Stimulated activated CD8-positive, alpha-beta memory T cell treated with anti-CD3 and anti-CD28 coated beads, Interleukin-12 subunit alpha, Interleukin-12 subunit beta, amount 100 ng/mL, for 4 hours (primary cell): ENCODE measurements around the gene STEAP3.

Experiments used
- DNase-seq: peaks from one replicate; pipeline ENCODE4 v3.0.0-alpha.2; 2020; ENCODE audit warnings: low read depth

The STEAP3 gene

DNA sequence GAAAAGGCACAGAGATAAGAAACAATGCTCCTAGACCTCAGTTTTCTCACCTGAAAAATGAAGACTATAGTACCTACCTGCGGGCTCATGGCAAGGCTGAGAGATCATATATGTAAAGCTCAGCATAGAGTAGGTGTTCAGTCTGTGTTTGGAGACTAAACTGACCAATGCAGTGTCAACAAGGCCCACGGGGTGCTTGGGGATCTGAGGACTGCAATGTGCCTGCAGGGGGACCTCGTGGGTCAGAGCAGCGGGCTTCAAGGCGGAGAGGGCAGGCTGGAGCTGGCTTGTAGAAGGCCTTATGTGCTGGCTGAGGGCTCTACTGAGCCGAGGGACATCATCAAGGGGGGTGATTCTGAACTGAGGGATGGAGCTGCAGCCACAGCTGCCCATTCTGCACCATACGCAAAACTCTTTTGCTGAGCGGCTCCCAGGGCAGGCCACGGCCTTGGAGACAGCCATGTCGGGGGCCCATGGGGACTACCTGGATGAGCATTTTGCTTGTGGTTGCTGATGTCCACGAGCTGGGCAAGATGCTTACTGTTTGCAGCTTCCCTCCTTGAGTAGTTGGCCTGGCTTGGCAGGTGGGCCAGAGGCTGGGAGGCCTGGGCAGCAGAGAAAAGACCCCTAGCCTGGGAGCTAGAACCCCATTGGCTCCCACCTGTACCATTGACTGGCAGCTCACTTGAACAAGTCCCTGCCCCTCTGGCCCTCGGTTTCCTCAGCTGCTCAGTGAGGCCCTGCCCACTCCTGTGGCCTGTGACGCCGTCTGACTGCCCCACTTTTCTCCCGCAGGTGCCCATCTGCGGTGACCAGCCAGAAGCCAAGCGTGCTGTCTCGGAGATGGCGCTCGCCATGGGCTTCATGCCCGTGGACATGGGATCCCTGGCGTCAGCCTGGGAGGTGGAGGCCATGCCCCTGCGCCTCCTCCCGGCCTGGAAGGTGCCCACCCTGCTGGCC is 23.5 kb downstream of the STEAP3 start:
- DNase-seq = no peak

DNA sequence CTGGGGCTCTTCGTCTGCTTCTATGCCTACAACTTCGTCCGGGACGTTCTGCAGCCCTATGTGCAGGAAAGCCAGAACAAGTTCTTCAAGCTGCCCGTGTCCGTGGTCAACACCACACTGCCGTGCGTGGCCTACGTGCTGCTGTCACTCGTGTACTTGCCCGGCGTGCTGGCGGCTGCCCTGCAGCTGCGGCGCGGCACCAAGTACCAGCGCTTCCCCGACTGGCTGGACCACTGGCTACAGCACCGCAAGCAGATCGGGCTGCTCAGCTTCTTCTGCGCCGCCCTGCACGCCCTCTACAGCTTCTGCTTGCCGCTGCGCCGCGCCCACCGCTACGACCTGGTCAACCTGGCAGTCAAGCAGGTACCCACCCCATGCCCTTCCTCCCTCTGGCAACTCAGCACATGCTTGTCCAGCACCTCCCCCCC is 24.2 kb downstream of the STEAP3 start:
- no peak for DNase-seq

DNA sequence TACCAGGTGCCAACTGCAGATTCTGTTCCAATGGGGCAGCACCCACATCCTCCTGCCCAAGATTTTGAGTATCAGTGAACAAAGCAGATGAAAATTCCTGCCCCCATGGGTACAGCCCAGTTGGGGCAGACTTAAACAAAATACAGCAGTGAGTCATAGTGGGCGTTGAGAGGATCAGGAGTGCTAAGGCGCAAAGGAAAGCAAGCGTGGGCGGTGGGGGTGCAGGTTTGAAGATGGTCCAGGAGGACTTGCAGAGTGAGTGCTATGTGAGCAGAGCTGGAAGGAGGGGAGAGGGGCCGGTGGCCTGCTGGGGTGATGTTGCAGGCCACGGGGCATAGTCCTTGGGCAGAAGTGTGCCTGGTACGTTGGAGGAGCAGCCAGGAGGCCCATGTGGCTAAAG is 24.7 kb downstream of the STEAP3 start:
- no peak for DNase-seq

DNA sequence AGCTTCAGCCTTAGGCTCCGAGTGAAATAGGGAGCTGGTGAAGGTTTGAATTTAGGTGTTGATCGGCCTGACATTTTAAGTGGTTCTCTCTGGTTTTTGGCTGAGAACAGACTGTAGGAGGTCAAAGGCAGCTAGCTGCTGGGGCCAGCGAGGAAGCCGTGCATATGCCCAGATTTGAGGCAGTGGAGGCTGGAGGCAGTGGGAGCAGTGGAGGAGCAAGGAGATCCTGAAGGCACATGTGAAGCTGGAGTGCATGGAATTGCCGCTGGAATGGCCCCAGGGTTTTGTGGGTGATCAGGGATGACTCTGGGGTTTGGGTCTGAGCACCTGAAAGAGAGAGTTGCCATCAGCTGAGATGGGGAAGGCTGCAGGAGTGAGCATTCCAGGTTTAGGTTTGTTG is 25.1 kb downstream of the STEAP3 start:
- DNase-seq = no peak

DNA sequence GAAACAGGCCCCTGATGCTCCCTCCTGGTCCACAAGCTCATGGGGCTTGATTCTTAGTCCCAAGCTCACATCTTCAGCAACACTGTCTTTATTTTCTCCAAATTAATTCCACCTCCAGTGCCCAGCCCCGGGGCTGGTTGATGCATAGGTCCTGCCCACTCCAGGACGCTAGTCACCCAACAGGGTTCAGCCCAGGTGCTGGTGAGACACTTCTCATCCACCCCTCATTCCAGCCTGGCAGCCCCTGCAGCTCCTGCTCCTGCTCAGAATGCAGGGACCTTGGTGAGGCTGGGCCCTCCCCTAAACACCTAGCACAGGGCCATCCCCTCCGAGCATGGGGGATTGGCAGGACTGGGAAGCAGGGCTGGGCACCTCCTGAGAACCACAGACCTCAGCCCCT is 25.7 kb downstream of the STEAP3 start:
- no peak for DNase-seq

DNA sequence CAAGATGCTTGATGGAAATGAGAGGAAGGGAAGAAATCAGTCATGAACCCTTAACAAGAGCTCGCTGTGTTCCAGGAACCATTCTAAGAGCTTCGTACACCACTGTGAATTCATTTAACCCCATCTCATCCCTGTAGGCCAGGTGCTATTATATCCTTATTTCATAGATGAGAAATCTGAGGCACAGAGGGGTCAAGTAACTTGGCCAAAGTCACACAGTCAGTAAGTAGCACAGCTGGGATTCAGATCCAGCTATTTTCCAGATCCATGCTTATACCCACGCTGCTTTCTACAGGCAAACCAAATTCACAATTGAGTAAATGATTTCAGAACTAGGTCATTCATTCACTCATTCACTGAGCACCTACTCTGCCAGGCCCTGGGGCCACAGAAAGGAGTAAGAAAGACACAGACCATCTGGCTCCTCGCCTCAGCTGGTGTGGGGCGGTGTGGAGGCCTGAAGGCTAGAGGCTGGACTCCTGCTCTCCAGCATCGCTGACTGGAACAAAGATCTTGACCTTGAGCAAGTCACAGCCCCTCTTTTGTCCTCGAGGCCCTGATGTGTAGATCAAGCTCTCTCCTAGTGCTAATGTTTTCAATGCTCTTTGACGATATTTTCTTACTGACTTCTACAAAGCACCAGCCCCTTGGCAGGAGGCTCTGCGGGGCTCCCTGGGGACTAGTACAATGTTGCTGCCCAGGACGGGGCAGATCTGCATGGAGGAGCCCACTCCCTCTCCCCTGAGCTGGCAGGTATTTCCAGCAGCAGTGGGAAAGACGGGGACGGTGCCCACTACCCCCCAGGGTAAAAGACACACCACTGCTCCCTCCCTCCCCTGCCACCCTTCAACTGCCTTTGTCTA is 26.5 kb downstream of the STEAP3 start:
- DNase-seq = no peak

DNA sequence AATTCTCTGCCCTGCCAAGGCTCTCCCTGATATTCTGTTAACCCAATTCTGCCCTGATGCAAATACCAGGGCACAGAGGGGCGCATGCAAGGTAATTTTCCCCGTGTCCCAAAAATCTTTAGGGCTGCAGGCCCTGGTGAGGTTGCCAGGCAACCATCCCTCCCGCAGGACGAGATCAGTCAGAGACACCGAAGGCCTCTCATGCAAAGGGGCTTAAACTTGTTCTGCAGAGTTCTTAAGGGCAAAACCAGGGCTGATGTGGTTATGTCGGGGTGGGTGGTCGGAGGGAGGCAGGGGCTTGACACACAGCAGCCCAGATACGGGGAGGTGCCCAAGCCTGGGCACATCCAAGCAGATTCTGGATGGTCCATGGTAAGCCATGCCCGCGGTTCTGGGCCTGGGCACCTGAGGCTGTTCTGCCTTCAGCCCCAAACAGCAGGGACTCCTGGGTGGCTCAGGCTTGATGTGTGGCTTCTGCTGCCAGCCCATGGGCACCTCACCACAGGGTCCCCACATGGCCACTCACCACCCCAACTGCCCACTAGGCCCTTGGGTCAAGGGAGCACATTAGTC is 27.2 kb downstream of the STEAP3 start:
- DNase-seq = no peak

DNA sequence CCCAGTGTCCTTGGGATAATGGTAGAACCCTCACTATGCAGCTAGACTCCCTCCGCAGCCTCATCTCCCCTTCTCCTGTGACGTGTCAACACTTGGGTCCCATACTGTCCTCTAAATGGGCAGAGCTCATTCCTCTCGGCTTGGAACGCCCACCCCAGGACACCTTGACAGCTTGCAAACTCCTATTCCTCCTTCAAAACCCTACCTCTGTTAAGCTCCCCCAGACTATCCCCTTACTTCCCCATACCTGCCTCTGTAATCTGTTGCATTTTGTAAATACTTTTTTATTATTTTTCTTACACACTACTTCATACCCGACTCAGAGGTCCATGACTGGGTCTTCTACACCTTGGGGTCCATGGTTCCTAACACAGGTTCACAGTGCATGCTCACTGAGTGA is 28.0 kb downstream of the STEAP3 start:
- DNase-seq = no peak

DNA sequence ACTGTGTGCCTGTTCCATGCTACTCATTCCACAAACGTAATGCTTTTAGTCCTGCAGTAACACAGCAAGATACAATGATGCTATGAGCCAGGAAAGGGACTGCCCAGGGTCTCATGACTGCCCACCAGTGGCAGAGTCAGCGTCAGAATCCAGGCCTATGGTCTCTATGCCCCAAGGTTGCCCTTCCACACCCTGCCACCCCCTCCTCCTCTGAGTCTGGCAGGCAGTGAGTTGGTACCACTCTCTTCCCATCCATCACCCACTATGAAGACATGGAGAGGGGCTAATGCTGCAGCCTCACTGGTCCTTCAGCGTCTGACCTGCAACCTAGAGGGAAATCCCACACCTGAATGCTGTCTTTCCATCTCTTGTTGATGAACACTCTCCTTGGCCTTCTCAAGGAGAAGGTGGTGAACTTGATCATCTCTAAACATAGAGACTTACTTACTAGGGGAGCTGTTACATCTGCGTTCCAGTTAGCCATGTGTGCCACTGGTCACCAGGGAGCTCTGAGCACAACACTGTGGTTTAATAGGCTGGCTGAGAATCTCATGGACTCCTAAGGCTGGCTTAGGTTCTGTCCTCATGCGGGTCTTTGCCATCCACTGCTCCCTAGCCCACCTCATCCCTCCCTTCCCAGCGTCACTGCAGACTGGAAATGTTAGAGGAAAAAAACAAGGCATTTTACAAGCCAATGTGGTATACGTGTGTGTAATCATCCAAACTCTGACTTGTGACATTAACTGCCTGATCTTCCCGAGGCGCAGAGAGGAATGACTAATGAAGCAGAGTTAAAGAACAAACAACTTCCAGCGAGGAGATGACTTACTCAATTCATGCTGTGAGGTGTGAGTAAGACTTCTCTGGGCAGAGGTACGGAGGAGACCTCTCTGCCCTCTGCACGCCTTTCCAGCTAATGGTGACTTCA is 28.8 kb downstream of the STEAP3 start:
- DNase-seq = no peak

DNA sequence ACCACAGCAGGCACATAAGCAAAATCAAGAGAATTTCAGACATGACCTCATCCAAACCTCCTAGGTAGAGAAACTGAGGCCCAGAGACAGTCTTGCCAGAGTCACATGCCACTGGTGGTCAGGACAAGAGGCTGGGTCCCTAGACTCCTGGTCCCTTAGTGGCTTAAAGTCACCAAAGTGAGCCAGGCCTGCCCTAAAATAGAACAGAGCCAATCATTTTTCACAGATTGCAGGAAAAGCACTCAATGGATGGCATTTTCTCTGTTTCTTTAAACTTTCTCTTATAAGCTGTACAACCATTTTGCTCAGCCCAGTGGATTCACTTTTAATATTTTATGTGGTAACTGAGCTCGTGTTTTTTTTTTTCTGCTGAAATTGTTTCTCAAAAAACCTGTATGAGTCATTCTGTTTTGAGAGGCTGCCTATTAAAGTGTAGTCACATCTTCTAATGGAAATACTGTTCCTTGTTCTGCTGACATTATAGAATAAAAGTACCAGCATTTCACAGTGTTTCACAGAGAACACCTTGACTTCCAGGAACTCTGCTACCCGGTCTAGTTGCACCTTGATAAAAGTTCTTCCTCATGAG is 29.6 kb downstream of the STEAP3 start:
- no peak for DNase-seq

DNA sequence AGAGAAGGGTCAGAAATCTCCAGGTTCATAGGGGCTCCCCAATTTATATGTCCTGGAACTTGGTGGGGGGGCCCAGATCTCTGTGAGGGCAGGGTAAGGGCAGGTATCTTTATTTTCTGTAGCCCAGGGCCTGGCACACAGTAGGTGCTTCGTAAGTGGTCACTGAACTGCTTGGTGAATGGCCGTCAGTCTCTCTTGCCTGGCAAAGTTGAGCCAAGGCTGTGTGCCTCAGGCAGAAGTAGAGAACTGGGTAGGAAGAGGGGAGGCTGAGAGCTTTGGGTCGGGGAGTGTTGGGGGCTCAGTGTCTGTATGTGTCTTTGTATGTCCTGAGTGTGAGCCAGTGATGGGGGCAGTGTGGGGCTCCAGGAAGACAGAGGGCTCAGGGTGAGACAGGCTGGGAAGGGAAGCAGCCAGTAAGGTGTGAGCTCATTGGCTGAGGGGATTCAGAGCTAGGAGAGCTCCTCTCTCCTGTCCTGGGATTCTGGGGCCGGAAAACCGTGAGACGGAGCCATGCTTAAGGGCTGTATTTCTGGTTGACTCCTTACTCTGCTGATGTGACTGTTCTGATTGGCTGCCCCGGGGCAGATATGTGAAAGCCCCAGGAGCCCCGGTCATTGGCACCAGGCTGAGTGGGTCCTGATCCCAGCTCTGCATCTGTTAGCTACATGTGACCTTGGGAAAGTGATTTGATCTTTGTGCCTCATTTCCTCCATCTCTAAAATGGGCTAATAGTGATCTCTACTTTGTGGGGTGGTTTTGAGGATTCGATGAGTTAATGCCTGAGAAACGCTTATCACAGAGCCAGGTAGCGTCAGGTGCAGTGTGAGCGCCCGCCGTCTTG is 30.3 kb downstream of the STEAP3 start:
- no peak for DNase-seq

DNA sequence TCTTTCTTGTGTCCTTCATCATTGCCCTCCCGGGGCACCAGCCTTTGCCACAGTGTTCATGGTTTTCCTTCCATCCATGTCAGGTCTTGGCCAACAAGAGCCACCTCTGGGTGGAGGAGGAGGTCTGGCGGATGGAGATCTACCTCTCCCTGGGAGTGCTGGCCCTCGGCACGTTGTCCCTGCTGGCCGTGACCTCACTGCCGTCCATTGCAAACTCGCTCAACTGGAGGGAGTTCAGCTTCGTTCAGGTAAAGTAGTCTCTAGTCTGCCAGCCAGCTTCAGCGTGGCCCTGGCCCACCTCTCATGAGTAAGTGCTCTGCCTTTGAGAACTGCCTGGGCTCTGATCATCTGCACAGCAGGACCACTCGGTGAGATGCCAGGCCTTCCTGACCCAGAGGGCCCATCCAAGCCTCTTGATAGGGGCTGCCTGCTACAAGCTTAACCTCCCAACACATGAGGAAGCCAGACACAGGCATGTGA is 31.0 kb downstream of the STEAP3 start:
- no peak for DNase-seq

DNA sequence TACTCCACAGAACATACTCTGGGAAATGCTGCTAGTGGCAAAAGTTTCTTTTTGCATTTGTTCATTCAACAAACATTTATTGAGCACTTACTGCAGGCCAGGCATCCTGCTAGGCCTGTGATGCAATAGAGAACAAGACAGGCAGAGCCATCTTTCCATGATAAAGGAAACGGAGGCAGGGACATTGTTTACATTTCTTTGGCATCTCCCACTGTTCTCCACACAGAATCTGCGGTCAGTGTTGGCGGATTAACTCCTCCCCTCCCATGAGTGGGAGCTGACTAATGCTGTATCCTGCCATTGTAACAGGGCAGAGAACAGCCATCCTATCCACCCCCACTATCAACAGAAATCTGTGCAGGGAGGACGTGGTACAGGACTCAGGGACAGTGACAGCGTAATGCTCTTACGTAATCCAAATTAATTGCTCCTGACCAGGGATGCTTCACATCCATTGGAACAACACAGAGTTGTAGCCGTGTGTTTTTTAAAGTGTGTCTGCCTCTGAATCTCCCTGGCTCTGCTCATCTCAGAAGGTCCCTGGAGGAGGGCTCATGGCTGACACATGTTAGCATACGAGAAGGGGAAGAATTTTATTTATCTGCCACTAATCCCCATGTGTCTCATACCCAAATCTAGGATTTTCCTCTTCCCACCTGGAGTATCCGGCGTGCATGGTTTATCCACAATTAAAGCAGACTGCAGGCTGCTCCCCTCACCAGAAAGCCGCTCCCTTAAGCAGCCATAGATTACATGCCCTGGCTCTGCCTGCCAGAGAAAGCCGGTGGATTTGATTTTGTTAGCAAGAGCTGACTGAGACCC is 32.3 kb downstream of the STEAP3 start:
- DNase-seq = no peak

DNA sequence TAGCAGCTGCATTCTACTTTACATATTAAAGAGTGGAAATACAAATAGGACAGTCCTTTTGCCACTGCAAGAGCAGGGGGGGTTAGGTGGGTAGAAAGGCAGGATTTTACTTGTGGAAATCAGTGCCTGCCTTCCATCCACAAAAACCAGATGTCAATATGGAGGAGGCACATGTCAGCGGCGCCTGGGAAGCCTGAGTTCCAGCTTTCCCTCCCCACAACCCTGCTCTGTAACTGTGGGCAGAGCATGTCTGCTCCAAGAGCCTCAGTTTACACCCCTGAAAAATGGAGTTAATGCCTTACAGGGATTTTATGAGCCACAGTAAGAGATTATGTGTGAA is 32.9 kb downstream of the STEAP3 start:
- DNase-seq = no peak

DNA sequence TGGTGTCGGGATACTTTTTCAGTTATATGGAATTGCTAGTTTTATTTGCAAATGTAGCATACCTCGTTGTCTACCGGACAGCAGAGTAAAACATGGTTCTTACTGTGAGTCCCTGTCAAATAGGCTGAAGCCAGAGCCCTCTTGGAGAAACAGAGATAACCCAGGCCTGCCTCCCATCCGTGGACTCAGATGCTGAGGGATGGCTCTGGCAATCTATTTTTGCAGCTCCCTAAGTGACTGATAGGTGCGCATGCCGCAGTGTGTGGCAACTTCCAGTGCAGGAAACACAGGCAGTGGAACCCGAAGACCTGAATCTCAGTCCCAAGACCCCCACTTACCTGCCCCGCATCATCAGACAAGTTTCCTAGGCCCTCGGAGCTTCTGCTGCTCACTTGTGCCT is 33.6 kb downstream of the STEAP3 start:
- DNase-seq = no peak

DNA sequence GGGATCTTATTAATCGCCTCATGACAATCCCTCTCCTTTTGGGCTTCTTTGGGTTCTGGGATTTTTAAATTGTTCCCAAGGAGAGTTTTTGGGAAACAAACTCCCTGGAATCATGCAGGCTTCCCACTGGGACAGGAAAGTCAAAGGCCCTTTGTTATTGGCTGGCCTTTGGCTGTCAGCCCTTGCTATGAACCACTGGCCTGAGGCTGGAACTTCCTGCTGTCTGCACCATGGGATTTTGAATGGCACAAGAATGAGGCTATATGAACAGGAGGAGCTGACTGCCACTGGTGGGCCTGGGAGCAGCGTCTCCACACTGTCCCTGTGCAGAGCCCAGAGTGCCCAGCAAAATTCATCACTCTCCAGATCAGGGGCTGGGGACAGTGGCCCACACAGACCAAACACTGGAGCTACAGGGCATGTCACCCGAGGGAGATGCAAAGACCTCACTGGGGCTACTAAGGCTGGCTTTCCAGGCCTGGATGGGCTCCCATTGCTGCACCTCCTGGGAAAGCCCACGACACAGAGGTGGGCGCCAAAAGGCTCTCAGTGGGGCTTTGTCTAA is 35.7 kb downstream of the STEAP3 start:
- DNase-seq = no peak

DNA sequence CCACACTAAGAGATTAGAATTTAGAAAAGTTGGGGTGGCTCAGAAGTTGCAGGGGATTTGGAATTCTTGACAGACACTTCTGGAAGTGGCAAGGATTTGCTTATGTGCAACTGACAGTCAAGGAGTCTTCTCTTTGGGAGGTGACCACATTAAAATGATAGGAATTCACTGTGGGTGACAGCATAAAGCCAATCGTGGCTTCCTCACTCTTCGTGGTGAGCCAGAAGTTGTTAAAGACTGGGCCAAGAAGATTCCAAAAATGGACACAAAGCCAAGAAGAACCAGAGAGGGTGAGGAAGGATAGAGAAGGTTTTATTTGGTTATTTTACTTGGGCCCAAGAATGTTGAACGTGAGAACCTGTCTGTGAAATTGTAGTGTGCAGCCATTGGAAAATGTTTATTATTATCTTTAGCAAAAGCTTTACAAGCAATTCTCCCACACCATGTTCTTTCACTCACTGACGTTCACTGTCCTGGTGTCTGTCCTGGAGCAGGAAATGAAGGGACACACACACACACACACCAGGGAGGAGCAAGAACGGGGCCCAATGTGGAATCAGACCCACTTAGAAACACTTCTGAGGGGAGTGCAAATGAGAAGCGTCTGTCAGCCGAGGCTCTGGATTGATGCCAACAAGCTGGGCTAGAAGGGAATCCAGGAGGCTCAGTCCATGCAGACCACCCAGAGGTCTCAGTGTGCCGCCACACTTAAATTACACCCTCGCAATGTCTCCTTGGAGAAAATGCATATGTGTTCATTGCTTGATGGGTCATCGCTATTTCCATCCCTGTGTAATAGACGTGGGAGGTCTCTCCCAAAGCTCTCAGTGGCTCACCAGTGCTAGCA is 37.2 kb downstream of the STEAP3 start:
- no peak for DNase-seq
